NK-92 (cell line): Measurements from ENCODE around the gene OR56A1.
"Not testable (repeated sequence)": the region's sequence is repeated elsewhere in the genome, so short reads cannot be mapped to it uniquely, and the experiment has no call there.

Source experiments
- DNase-seq: peaks from one replicate; lab custom pipeline; 2025; ENCODE audit not compliant: unreplicated experiment; lab: John Stamatoyannopoulos, UW

Gene OR56A1, protein sequence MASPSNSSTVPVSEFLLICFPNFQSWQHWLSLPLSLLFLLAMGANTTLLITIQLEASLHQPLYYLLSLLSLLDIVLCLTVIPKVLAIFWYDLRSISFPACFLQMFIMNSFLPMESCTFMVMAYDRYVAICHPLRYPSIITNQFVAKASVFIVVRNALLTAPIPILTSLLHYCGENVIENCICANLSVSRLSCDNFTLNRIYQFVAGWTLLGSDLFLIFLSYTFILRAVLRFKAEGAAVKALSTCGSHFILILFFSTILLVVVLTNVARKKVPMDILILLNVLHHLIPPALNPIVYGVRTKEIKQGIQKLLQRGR

GRCh38 chr11:6030708-6031405 lies at the start of gene OR56A1:
TSS of gene OR56A1 (minus strand) at chr11:6030758. CDS start at chr11:6027692, 3,066 bp downstream.
- no peak for DNase-seq

- no peak for DNase-seq
These were observed 48.9 kb upstream of the OR56A1 start for GRCh38 chr11:6079463-6079862.

GRCh38 chr11:6077723-6078122 lies 47.2 kb upstream of the OR56A1 start:
- DNase-seq, result no peak

DNA sequence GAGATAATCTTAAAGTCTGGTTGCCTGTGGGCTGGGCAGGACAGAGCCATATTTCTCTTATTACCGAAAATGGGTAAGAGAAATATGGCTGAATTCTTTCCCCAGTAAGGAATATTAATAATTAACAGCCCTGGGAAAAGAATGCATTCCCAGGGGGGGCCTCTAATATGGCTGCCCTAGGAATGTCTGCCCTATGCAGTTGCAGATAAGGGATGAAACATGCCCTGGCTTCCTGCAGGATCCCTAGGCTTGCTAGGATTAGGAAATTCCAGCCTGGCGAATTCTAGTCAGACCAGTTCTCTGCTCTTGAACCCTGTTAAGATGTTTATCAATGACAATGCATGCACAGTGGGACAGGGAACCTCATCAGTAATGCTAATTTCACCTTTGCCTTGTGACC lies 45.9 kb upstream of the OR56A1 start:
- not testable (repeated sequence) for DNase-seq

DNA sequence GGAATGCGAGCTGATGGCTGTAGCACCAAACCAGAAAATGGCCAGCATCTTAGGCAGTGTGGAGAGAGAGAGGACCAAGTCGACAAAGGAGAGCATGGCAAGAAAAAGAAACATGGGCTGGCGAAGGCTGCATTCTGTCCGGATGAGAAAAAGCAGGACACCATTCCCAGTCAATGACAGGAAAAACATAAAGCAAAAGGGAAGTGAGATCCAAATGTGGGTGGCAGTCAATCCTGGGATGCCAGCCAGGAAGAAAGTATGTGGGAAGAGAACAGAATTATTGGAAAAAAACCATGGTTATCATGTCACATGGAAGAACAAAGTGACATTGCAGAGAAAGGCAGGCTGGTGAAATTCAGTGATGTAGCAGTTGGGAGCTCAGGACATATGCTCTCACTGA lies 36.9 kb upstream of the OR56A1 start:
- DNase-seq, result no peak

- DNase-seq, result no peak
These were observed 32.3 kb upstream of the OR56A1 start for GRCh38 chr11:6062691-6063358.

DNA sequence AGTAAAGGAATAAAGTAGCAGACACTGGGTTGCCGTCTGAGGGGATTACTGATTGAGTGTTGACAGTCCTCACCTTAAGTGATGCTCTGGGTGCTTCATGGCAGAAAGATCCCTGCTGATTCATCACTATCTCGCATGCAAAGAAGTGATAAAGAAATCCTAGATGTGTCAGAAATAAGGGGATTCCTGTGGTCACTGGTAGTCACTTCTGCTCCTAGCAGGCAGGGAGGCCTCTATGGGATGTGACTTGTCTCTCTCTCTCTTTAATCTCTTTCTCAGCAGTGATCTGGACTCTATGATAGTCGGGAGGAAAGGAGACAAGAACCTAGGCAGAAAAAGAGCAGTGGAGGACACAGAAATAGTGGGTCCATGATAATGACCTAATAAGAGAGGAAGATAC lies 30.9 kb upstream of the OR56A1 start:
- DNase-seq, result no peak

DNA sequence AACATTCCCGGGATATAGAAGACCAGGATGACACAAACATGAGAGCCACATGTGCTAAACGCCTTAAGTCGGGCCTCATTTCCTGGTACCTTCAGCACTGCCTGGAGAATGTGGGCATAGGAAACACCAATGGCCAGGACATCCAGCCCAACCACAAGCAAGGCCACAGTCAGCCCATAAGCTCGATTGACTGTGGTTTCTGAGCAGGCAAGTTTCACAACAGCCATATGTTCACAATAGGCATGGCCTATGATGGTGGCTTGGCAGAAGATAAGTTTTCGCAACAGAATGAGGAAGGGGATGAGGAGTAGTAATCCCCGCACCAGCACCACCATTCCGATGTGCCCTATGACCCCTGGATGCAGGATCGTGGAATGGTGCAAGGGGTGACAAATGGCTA lies 26.9 kb upstream of the OR56A1 start:
- no peak for DNase-seq

GRCh38 chr11:6055569-6055968 lies 25.0 kb upstream of the OR56A1 start:
- no peak for DNase-seq

DNA sequence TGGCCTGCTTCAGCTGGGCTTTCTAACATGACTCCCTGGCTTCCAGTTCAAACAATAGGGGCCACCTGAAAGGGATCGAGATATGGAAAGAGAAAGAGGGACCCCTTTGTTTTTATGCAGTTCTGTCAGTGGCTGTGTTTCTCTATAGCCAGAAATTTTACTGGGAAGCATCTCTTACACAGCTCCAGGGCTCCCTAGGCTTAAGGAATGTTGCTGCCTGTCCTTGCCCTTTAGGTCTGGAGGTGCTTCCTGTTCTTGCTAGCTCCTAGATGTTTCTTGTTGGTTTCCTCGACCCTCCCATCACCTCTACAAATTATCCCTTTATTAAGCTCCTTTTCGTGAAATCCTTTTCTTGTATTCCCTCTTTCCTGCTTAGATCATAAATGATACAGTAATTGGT lies 21.8 kb upstream of the OR56A1 start:
- DNase-seq, result no peak

GRCh38 chr11:6040874-6041273 lies 10.3 kb upstream of the OR56A1 start:
- DNase-seq, result no peak

DNA sequence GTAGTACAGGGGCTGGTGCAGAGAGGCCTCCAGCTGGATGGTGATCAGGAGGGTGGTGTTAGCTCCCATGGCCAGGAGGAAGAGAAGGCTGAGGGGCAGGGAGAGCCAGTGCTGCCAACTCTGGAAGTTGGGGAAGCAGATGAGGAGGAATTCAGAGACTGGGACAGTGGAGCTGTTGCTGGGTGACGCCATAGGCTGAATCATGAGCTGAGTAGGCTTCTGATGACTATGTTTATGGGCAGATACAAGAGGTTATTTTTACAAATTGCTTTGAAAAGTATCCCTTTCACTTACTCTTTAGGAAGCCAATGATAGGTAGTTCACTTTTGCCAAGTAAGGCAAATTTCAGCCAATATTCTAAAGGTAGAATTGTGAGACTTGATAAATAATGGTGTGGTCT lies 3.1 kb downstream of the OR56A1 start:
- no peak for DNase-seq

GRCh38 chr11:6025056-6025455 lies 5.5 kb downstream of the OR56A1 start:
- DNase-seq, result no peak

- no peak for DNase-seq
These were observed 7.6 kb downstream of the OR56A1 start for GRCh38 chr11:6022956-6023355.

- DNase-seq, result no peak
These were observed 17.5 kb downstream of the OR56A1 start for GRCh38 chr11:6013042-6013441.

- DNase-seq, result no peak
These were observed 18.4 kb downstream of the OR56A1 start for GRCh38 chr11:6012035-6012668.

GRCh38 chr11:6006846-6007245 lies 23.7 kb downstream of the OR56A1 start, which contains the start of gene OR56A4:
TSS of gene OR56A4 (minus strand) at chr11:6006946. CDS start at chr11:6002992, 3,954 bp downstream.
- DNase-seq, result no peak

DNA sequence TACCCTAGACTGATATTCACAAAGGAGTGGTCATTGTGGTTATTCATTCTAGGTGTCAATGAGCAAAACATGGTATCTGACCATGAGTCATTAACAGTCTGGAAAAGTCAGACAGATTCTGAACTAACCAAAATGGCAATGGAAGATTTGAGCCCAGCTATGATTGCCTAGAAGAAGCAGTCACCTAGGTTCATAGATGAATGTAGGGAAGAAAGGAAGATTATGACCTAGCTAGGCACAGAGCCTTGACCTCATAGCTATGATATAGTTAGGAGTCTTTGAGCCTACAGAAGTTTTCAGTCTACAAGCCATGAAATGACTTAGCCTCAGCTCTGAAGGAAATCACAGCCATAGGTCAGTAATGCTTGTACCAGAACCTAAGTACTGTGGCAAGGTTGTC lies 24.2 kb downstream of the OR56A1 start:
- DNase-seq, result no peak

DNA sequence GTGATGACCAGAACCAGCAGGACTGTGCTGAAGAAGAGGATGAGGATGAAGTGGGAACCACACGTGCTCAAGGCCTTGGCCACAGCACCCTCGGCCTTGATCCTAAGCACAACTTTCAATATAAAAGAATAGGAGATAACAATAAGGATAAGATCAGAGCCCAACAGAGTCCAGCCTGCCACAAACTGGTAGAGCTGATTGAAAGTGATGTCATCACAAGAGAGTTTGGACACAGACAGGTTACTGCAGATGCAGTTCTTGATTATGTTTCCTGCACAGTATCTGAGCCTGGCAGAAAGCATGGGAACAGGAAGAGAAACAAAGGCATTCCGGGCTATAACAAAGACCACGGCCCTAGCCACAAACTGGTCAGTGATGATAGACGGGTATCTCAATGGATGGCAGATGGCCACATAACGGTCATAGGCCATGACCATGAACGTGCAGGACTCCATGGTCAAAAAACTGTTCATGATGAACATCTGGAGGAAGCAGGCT lies 28.3 kb downstream of the OR56A1 start:
- no peak for DNase-seq

DNA sequence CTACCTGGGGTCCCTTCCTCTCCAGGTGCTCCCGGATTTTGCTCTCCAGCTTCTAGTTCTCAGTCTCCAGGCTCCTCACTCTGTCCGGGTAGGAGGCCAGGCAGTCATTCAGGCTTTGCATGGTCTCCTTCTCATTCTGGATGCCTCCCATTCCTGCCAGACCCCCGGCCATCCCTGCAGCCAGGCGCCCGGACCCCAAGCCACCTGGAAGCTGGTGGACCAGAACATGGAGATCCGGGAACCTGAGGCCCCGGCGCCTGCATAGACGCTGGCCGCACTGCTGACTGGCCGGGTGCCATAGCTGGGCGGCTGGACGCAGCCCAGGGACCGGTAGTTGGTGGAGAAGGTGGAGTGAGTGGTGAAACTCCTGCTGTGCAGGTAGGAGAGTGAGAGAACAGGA lies 35.8 kb downstream of the OR56A1 start:
- no peak for DNase-seq

DNA sequence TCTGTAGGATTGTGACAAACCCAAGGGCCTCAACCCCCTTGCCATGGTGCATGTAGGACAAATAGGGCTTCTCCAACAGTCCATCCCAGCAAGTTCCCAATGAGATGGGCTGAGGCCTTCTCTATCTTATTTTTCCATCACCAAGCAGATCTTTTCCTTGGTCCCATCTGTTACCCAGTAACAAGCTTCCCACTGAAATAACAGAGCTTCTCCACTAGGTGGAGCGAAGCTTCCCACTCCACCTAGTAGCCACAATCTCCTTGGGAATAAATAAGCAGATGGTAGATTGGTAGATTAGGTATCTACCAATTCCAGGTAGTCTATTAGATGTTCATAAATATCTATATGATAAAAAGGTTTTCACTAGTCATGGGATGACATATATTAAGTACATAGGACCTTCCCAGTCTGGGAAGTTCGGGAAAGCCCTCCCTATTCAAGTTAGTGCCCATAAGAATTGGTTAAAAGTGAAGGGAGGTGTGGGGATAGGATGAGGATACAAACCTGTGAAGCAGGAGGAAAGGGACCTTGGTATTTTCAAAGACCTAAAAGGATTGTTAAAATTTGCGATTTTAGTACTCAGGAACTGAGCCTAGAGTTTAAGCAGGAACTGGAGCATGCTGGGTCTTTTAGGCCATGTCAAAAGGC lies 37.8 kb downstream of the OR56A1 start:
- no peak for DNase-seq
